Right atrium auricular region (tissue), 2 donors: Measurements from ENCODE around the gene MYO3B. TPM values are rescaled to one million over a fixed set of nuclear protein-coding genes. Genes with fewer than 3 reads are reported as not detected.

Experiments used
- DNase-seq: peaks from one replicate; pipeline ENCODE4 v3.0.0-alpha.2; 2019; ENCODE audit warnings: low spot score
- H3K27ac ChIP-seq, 2 donors: fragments of 200-600 bp; sonication (generic); 1 replicate in 1 of 2; 2 replicates in 1 of 2; pipeline ENCODE4 v1.5.1; 2016 to 2019
- H3K27me3 ChIP-seq, 2 donors: fragments of 200-600 bp; sonication (generic); one replicate each; pipeline versions ENCODE4 v1.5.1 to v1.6.0; 2017 to 2019
- H3K36me3 ChIP-seq: fragments of 200-600 bp; sonication (generic); one replicate; pipeline ENCODE4 v1.5.1; 2016
- H3K4me1 ChIP-seq, 2 donors: fragments of 200-600 bp; sonication (generic); one replicate each; pipeline versions ENCODE4 v1.5.1 to v1.6.0; 2017 to 2019
- H3K4me3 ChIP-seq, 2 donors: fragments of 200-600 bp; sonication (generic); 1 replicate in 1 of 2; 2 replicates in 1 of 2; pipeline ENCODE4 v1.5.1; 2017 to 2019; ENCODE audit warnings: mild to moderate bottlenecking in 1 of 2, moderate library complexity in 1 of 2
- H3K9me3 ChIP-seq, 2 donors: fragments of 200-600 bp; sonication (generic); one replicate each; pipeline ENCODE4 v1.5.1; 2019
- CTCF ChIP-seq, 2 donors: fragments of 200-600 bp; sonication (generic); IDR thresholded peaks; one replicate each; pipeline ENCODE4 v1.5.1; 2019; ENCODE audit warnings: antibody characterized with exemption in 2 of 2
- total RNA-seq, 2 donors: library from RNA; depleted of rRNA; stranded (reverse); fragments of >200 nt; gene quantifications; one replicate each; pipeline ENCODE4 v1.1.0, GENCODE V29; 2016

The MYO3B gene
- total RNA-seq, 2 donors from 2014 or later = not detected

- Histone ChIP-seq H3K36me3 (no peaks in the 10 kb centered on the region), H3K27me3 (no peaks in the 10 kb centered on the region), H3K4me1 (no peaks in the 10 kb centered on the region), H3K4me3 (no peak overlapping the region), H3K27ac (no peak overlapping the region), H3K9me3 (no peaks in the 10 kb centered on the region)
- no peak for DNase-seq
- no peak for TF ChIP-seq CTCF (IDR thresholded peaks at IDR 0.05)
These were observed 66.6 kb downstream of the MYO3B start for GRCh38 chr2:170244555-170244954.

- H3K4me3 ChIP-seq = no peak overlapping the region
- no peak for TF ChIP-seq CTCF (IDR thresholded peaks at IDR 0.05)
- no peaks in the 10 kb centered on the region for H3K36me3 ChIP-seq
- no peak overlapping the region for H3K27ac ChIP-seq
- H3K9me3 ChIP-seq = no peaks in the 10 kb centered on the region
- no peaks in the 10 kb centered on the region for H3K4me1 ChIP-seq
- no peaks in the 10 kb centered on the region for H3K27me3 ChIP-seq
- DNase-seq = no peak
These were observed 67.4 kb downstream of the MYO3B start for GRCh38 chr2:170245312-170245711.

GRCh38 chr2:170247333-170247732 lies 69.4 kb downstream of the MYO3B start:
- DNase-seq = no peak

GRCh38 chr2:170247882-170248393 lies 70.0 kb downstream of the MYO3B start:
- Histone ChIP-seq H3K4me1 (no peaks in the 10 kb centered on the region), H3K27ac (no peak overlapping the region), H3K9me3 (no peaks in the 10 kb centered on the region), H3K4me3 (no peak overlapping the region), H3K36me3 (no peaks in the 10 kb centered on the region), H3K27me3 (no peaks in the 10 kb centered on the region)
- no peak for DNase-seq
- TF ChIP-seq CTCF (IDR thresholded peaks at IDR 0.05) = no peak

More at GRCh38 chr2:170247333-170247732, 69.4 kb downstream of the MYO3B start:
- TF ChIP-seq CTCF (IDR thresholded peaks at IDR 0.05) = no peak
- Histone ChIP-seq H3K4me3 (no peak overlapping the region), H3K27ac (no peak overlapping the region), H3K9me3 (no peaks in the 10 kb centered on the region), H3K27me3 (no peaks in the 10 kb centered on the region), H3K36me3 (no peaks in the 10 kb centered on the region), H3K4me1 (no peaks in the 10 kb centered on the region)

- no peak overlapping the region for H3K27ac ChIP-seq
- no peaks in the 10 kb centered on the region for H3K36me3 ChIP-seq
- no peaks in the 10 kb centered on the region for H3K4me1 ChIP-seq
- TF ChIP-seq CTCF (IDR thresholded peaks at IDR 0.05) = no peak
- no peak for DNase-seq
- H3K27me3 ChIP-seq = no peaks in the 10 kb centered on the region
- H3K9me3 ChIP-seq = no peaks in the 10 kb centered on the region
- H3K4me3 ChIP-seq = no peak overlapping the region
These were observed 70.8 kb downstream of the MYO3B start for GRCh38 chr2:170248574-170249393.
